Activated CD4-positive, alpha-beta memory T cell treated with anti-CD3 and anti-CD28 coated beads for 36 hours (primary cell): ENCODE measurements around the gene PIM3. TPM values are rescaled to one million over a fixed set of nuclear protein-coding genes. Genes with fewer than 3 reads are reported as not detected.

Experiments
- CTCF ChIA-PET: fragments of 350-600 bp; sonication (Branson Sonifier 250); formaldehyde crosslinking; loops from one replicate; lab custom pipeline; 2021; ENCODE audit warnings: antibody characterized with exemption, inconsistent platforms; lab: Charles Lee
- POLR2A ChIA-PET: fragments of 350-600 bp; sonication (Branson Sonifier 250); formaldehyde crosslinking; loops from one replicate; lab custom pipeline; 2021; ENCODE audit warnings: antibody characterized with exemption; lab: Charles Lee
- DNase-seq: peaks from one replicate; pipeline ENCODE4 v3.0.0-alpha.2; 2020
- H3K27ac Mint-ChIP-seq: one replicate; pipeline ENCODE4 v1.8.0; 2021; ENCODE audit warnings: mixed read lengths
- H3K27me3 Mint-ChIP-seq: one replicate; pipeline ENCODE4 v1.8.0; 2021; ENCODE audit warnings: mixed read lengths
- H3K36me3 Mint-ChIP-seq: one replicate; pipeline ENCODE4 v1.8.0; 2021; ENCODE audit warnings: mixed read lengths
- H3K4me1 Mint-ChIP-seq: one replicate; pipeline ENCODE4 v1.8.0; 2021; ENCODE audit warnings: low read depth, mixed read lengths
- H3K4me3 Mint-ChIP-seq: one replicate; pipeline ENCODE4 v1.8.0; 2021; ENCODE audit warnings: mild to moderate bottlenecking, mixed read lengths
- H3K9me3 Mint-ChIP-seq: one replicate; pipeline ENCODE4 v1.8.0; 2021; ENCODE audit warnings: mixed read lengths
- intact Hi-C: fragments of 100-400 bp; cut with micrococcal nuclease; formaldehyde crosslinking; loops from one replicate; pipeline ENCODE4 v1.15.1; 2023
- total RNA-seq, 2 experiments: library from RNA; stranded (reverse); gene quantifications; one replicate each; pipeline ENCODE4 v1.2.3, GENCODE V29; 2021

PIM3 gene
- total RNA-seq, 2 experiments from 2014 or later: 222 to 231 TPM

- intact Hi-C loops: loop anchor here (5.0 kb wide), 2 partner anchors 109 to 231 kb away; partner anchors contain the start of gene ZBED4
- Mint-ChIP-seq H3K4me1 (peaks cover 23% of the 10 kb centered on the region), H3K27ac (peak overlapping the region; percentile 96), H3K27me3 (no peaks in the 10 kb centered on the region), H3K36me3 (peaks cover 37% of the 10 kb centered on the region), H3K9me3 (no peaks in the 10 kb centered on the region), H3K4me3 (peak overlapping the region; percentile 92)
- ChIA-PET POLR2A (interaction anchor here (0.8 to 4.7 kb wide), 7 partner anchors 10 to 57 kb away, joined by 3 to 58 read pairs (median 4); no protein-coding TSS in a partner anchor), CTCF (interaction anchor here (1.5 to 2.2 kb wide), 3 partner anchors 9 to 69 kb away, joined by 6 to 9 read pairs (median 8); no protein-coding TSS in a partner anchor)
- peak; percentile 53 for DNase-seq
Observed at GRCh38 chr22:49961005-49961600, 531 bp downstream of the PIM3 start.

- H3K4me3 Mint-ChIP-seq: peak overlapping the region; percentile 92
- no peaks in the 10 kb centered on the region for H3K27me3 Mint-ChIP-seq
- ChIA-PET CTCF (interaction anchor here (1.0 to 2.0 kb wide), 4 partner anchors 9 to 69 kb away, joined by 6 to 9 read pairs (median 6); no protein-coding TSS in a partner anchor), POLR2A (interaction anchor here (0.8 to 4.7 kb wide), 12 partner anchors 9 to 229 kb away, joined by 3 to 58 read pairs (median 4); no protein-coding TSS in a partner anchor)
- H3K36me3 Mint-ChIP-seq: peaks cover 37% of the 10 kb centered on the region
- intact Hi-C loops: loop anchor here (1.0 to 5.0 kb wide), 5 partner anchors 15 to 231 kb away; partner anchors contain the start of gene ZBED4
- no peaks in the 10 kb centered on the region for H3K9me3 Mint-ChIP-seq
- peaks cover 26% of the 10 kb centered on the region for H3K4me1 Mint-ChIP-seq
- DNase-seq: no peak
- H3K27ac Mint-ChIP-seq: peak overlapping the region; percentile 96
Observed at GRCh38 chr22:49961601-49962011, 1.0 kb downstream of the PIM3 start.

GRCh38 chr22:49962012-49962750, 1.6 kb downstream of the PIM3 start:
- ChIA-PET CTCF (interaction anchor here (1.0 to 2.0 kb wide), 6 partner anchors 8 to 68 kb away, joined by 6 to 9 read pairs (median 6); no protein-coding TSS in a partner anchor), POLR2A (interaction anchor here (0.8 to 4.7 kb wide), 13 partner anchors 9 to 228 kb away, joined by 3 to 58 read pairs (median 5); no protein-coding TSS in a partner anchor)
- Mint-ChIP-seq H3K27ac (peak overlapping the region; percentile 96), H3K4me1 (peaks cover 28% of the 10 kb centered on the region), H3K27me3 (no peaks in the 10 kb centered on the region), H3K36me3 (peaks cover 37% of the 10 kb centered on the region), H3K9me3 (no peaks in the 10 kb centered on the region), H3K4me3 (peak overlapping the region; percentile 92)
- intact Hi-C loops: loop anchor here (1.0 to 5.0 kb wide), 5 partner anchors 15 to 230 kb away; partner anchors contain the start of gene ZBED4
- DNase-seq: peak; percentile 97

GRCh38 chr22:49962751-49963646, 2.4 kb downstream of the PIM3 start:
- Mint-ChIP-seq H3K4me3 (peak overlapping the region; percentile 82), H3K36me3 (peaks cover 37% of the 10 kb centered on the region), H3K4me1 (peaks cover 35% of the 10 kb centered on the region), H3K27me3 (no peaks in the 10 kb centered on the region), H3K9me3 (no peaks in the 10 kb centered on the region), H3K27ac (peak overlapping the region; percentile 93)
- CTCF ChIA-PET: interaction anchor here (0.5 to 2.0 kb wide), 6 partner anchors 8 to 68 kb away, joined by 3 to 9 read pairs (median 6); no protein-coding TSS in a partner anchor
- POLR2A ChIA-PET: interaction anchor here (0.5 to 4.7 kb wide), 11 partner anchors 8 to 242 kb away, joined by 3 to 58 read pairs (median 5); no protein-coding TSS in a partner anchor
- intact Hi-C loops: loop anchor here (1.0 to 5.0 kb wide), 5 partner anchors 14 to 229 kb away; partner anchors contain the start of gene ZBED4
- no peak for DNase-seq

GRCh38 chr22:49963647-49964026, 3.1 kb downstream of the PIM3 start:
- Mint-ChIP-seq H3K9me3 (no peaks in the 10 kb centered on the region), H3K36me3 (peaks cover 37% of the 10 kb centered on the region), H3K4me3 (peak overlapping the region; percentile 82), H3K27ac (peak overlapping the region; percentile 93), H3K4me1 (peaks cover 36% of the 10 kb centered on the region), H3K27me3 (no peaks in the 10 kb centered on the region)
- CTCF ChIA-PET: interaction anchor here (1.6 to 2.0 kb wide), 2 partner anchors 33 to 67 kb away, joined by 7 to 9 read pairs; no protein-coding TSS in a partner anchor
- intact Hi-C loops: loop anchor here (2.0 to 5.0 kb wide), 3 partner anchors 13 to 229 kb away; partner anchors contain the start of gene ZBED4
- POLR2A ChIA-PET: interaction anchor here (1.6 to 4.7 kb wide), 2 partner anchors 26 to 53 kb away, joined by 5 to 58 read pairs; no protein-coding TSS in a partner anchor
- no peak for DNase-seq

GRCh38 chr22:49964136-49965090, 3.8 kb downstream of the PIM3 start:
- intact Hi-C loops: loop anchor here (5.0 kb wide), 2 partner anchors 112 to 228 kb away; partner anchors contain the start of gene ZBED4
- ChIA-PET CTCF (no interaction called here), POLR2A (no interaction called here)

GRCh38 chr22:49965091-49966040, 4.8 kb downstream of the PIM3 start:
- ChIA-PET POLR2A (interaction anchor here (0.9 to 1.8 kb wide), 2 partner anchors 29 to 51 kb away, joined by 3 to 5 read pairs; no protein-coding TSS in a partner anchor), CTCF (interaction anchor here (1.2 kb wide), 1 partner anchor 35 kb away, joined by 4 read pairs; no protein-coding TSS in a partner anchor)
- DNase-seq: no peak
- Mint-ChIP-seq H3K9me3 (no peaks in the 10 kb centered on the region), H3K36me3 (peaks cover 35% of the 10 kb centered on the region), H3K27ac (peak overlapping the region; percentile 93), H3K4me3 (peak overlapping the region; percentile 82), H3K27me3 (no peaks in the 10 kb centered on the region), H3K4me1 (peaks cover 38% of the 10 kb centered on the region)
- intact Hi-C loops: no loop called here

More at GRCh38 chr22:49964136-49965090, 3.8 kb downstream of the PIM3 start:
- H3K9me3 Mint-ChIP-seq: no peaks in the 10 kb centered on the region
- peak; percentile 12 for DNase-seq
- H3K4me1 Mint-ChIP-seq: peaks cover 31% of the 10 kb centered on the region
- H3K36me3 Mint-ChIP-seq: peaks cover 37% of the 10 kb centered on the region
- peak overlapping the region; percentile 82 for H3K4me3 Mint-ChIP-seq
- H3K27me3 Mint-ChIP-seq: no peaks in the 10 kb centered on the region
- peak overlapping the region; percentile 93 for H3K27ac Mint-ChIP-seq

GRCh38 chr22:49966041-49966773, 5.6 kb downstream of the PIM3 start:
- no peak for DNase-seq
- ChIA-PET POLR2A (interaction anchor here (0.9 to 1.8 kb wide), 3 partner anchors 30 to 50 kb away, joined by 3 to 5 read pairs (median 5); no protein-coding TSS in a partner anchor), CTCF (interaction anchor here (1.2 to 1.9 kb wide), 2 partner anchors 36 to 64 kb away, joined by 4 to 8 read pairs; no protein-coding TSS in a partner anchor)
- H3K4me3 Mint-ChIP-seq: peak overlapping the region; percentile 16
- H3K27me3 Mint-ChIP-seq: no peaks in the 10 kb centered on the region
- intact Hi-C loops: no loop called here
- peaks cover 42% of the 10 kb centered on the region for H3K4me1 Mint-ChIP-seq
- peak overlapping the region; percentile 65 for H3K27ac Mint-ChIP-seq
- no peaks in the 10 kb centered on the region for H3K9me3 Mint-ChIP-seq
- peaks cover 35% of the 10 kb centered on the region for H3K36me3 Mint-ChIP-seq
